Stimulated activated CD8-positive, alpha-beta memory T cell treated with anti-CD3 and anti-CD28 coated beads, Interleukin-7, amount 100 ng/mL, for 24 hours (primary cell): ENCODE data around the gene TMEM238.
"Not testable (repeated sequence)": the region's sequence is repeated elsewhere in the genome, so short reads cannot be mapped to it uniquely, and the experiment has no call there.

ENCODE experiments used
- DNase-seq: peaks from one replicate; pipeline ENCODE4 v3.0.0-alpha.2; 2020; ENCODE audit warnings: low read depth

TMEM238 gene

DNA sequence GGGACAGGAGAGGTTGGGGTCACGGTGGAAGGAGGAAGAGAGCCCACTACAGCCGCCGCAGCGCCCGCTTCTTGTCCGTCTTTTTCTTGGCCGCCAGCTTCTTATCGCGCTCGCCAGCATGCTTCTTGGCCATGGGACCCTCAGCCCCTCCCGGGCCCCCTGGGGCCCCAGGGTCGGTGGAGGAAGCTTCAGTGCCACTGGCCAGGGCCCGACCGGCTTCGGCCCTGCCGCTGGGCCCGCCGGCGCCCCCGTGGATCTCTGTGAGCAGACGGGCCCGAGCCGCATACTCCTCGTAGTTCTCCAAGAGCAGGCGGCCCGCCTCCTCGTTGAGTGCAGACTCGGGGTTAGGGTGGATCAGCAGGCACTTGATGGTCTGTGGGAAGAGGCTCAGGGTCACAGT is 17.3 kb upstream of the TMEM238 start:
- DNase-seq = not testable (repeated sequence)

DNA sequence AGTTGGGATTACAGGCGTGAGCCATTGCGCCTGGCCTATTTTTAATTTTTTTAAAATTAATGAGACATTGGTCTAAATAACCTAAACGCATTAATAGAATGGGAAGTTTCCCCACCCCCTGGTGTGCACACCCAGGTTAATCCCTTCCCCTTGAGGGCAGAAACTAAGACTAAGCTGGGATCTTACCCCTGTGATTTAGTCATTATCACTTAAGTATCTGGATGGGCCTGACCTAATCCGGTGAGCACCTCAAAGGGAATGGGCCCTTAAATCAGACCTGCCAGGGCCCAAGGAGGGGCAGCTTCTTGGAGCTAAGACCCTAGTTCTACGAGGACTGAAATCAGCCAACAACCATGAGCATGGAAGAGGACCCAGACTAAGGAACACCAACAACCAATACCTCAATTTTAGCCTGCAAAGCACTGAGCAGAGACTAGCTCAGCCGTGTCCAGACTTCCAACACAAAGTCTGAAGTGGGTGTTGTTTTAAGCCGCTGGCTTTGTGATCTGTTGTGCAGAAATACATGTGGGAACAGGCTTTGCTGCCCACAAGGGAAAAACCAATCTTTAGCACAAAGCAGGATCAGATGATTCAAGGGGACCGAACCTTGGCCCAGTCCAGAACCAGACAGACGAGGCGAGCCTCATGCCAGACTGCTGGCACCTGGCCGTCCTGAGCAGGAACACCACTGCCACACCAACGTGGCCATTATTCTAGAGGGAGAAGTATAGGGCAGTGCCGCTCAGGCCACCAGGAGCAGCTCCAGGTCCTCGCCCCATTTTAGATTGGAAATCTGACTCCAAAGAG is 16.4 kb upstream of the TMEM238 start:
- DNase-seq = no peak

DNA sequence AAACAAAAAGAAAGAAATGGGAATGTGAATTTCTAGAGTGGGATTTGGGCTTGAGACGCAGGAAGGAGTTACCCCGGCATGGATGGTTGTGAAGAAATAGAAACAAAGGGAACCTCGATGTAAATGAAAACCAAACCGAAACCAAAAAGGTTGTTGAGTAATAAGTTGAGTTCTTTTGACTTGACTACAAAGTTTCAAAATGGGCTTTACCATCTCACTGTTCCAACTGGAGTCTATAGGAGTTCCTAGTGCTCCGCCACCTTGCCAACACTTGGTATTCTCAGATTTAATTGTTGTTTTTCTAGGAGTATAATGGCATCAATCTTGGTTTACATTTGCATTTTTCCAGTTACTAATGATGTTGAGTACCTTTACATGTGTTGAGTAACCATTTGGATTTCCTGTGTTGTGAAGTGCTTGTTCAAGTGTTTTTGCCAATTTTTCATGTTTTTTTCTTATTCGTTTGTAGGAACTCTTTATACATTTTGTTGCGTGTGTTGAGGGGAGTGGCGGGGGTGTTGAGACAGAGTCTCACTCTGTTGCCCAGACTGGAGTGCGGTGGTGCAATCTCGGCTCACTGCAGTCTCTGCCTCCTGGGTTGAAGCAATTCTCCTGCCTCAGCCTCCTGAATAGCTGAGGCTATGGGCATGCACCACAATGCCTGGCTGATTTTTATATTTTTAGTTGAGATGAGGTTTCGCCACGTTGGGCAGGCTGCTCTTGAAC is 14.3 kb upstream of the TMEM238 start:
- no peak for DNase-seq

DNA sequence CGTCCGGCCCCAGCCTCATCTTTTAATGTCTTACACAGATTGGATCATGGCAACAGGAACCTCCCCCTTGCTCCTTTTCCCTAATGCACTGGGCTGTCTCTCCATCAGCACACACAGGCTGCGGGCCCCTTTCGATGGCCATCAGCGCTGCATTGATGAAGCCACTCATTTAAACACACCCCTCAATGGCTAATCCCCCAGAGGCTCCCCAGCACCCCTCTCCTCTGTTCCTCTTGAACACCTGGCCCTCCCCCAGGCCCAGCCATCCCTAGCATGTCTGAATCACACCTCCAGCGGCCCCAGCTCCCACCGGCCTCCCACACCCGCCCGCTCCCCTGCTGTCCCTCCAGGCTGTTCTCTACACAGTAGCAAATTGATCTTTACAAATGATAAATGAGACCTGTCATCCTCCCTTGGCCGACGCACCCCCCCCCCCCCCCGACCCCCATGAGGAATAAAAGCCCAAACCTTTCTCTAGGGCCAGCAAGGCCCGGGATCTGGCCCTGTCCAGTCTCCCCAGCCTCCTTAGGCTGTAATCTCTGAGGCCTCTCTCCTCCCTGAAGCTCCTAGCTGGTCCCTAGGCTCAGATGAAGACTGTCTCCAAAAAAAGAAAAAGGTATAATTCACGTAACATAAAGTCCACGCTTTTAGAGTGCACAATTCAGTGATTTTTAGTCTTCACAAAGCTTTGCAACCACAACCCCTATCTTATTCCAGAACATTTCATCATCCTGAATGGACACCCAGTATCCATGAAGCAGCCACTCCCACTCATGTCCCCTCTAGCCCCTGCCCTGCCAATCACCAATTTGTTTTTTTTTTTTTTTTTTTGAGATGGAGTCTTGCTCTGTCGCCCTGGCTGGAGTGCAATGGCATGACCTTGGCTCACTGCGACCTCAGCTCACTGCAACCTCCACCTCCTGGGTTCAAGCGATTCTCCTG is 9.0 kb upstream of the TMEM238 start:
- no peak for DNase-seq

DNA sequence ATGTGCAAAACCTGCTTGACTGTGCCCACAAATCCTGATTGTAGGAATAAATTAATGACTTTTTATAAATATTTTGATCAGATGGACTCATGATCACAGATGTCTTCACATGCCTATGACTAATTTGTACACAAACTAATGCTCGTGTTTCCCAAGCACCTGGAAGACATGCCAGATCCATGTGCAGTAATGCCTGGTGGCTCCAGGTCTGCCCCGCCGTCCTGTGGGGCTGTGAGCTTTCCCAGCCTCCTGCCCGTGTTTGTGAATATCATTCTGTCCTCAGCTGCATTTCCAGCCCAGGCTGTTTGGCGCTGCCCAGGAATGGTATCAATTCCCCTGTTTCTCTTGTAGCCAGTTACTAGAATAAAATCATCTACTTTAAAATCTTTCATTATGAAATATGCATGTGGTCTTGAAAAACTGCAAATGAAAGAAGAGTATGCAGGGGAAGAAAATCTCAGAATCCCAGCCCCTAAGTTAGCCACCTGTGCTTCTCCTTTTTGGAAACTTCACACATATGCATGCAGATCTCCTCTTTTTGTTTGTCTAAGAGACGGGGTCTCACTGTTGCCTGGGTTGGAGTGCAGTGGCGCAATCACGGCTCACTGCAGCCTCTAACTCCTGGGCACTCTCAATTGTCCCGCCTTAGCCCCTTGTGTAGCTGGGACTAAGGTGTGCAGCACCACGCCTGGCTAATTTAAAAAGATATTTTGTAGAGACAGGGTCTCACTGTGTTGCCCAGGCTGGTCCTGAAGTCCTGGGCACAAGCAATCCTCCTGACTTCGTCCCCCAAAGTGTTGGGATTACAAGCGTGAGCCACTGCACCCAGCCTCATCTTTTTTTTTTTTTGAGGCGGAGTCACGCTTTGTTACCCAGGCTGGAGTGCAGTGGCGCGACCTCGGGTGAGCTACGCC is 7.9 kb upstream of the TMEM238 start:
- no peak for DNase-seq

DNA sequence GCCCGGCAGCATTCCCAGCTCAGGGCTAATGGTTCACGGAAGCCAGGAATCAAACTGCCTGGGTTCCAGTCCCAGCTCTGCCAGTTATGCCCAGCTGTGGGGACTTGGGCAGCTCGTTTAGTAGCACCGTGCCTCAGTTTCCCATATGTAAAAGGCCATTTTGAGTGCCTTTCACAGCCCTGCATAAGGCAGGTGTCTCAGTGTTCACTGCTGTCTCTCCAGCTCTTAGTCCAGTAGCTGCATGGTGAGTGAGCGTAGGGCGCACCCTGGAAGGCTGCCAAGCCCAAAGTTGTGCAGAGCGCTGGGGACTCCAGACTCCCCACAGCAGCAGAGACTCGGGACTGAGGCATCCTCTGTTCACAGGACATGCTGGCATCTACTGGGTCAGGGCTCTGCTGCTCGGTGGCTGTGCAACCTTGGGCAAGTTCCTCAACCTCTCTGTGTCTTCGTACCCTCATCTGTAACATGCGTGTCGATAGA is 7.1 kb upstream of the TMEM238 start:
- no peak for DNase-seq

DNA sequence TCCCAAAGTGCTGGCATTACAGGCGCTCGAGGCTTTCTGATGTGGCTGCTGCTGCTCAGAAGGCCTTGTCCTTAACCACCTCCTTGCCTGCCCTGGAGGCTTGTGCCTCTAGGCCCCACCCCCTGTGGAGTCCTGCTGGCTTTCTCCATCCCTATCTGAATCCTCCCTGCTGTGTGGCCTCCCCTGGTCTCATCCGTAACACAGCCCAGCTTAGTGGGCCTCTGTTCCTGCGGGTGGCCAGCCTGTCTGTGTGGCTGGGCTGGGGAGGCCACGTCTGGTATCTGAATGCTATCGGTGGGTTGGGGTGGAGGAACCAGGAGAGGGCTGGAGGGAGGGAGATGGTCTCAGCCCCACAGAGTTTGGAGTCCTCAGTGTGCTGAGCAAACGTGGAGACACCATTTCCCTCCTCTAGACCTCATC is 6.4 kb upstream of the TMEM238 start:
- DNase-seq = no peak

DNA sequence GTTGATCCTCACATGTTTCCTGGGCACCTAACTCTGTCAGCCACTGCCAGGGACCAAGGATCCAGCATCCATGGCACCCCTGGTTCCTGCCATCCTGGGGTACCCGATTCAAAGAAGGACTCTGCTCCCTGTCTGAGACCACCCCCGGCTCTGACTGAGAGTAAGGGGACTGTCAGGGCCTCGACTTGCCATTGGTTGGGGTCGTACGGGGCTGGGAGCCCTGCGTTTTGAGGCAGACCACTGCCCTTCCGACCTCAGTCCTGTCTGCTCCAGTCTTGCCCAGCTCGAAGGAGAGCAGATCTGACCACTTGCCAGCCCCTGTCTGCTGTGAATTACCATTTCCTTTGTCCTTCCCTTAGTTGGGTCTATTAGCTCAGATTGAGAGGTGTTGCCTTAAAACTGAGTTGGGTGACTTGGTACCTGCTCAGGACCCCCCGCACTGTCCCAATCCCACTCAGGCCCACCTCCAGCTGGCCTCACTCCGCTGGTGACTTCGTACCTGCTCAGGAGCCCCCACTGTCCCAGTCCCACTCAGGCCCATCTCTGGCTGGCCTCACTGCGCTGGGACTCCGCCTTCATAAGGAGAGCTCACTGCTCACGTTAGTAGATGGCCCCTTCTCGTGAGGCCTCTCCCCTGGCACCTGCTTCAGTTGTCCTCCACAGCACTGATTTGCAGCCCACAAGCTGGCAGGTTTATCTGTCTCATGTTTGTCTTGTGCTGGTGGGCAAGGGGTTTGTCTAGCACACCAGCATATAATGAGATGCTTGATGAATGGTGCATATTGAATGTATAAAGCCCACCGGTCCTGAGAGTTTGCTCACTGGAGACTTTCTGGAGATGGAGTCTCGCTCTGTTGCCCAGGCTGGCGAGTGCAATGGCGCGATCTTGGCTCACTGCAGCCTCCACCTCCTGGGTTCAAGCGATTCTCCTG is 5.6 kb upstream of the TMEM238 start:
- no peak for DNase-seq

DNA sequence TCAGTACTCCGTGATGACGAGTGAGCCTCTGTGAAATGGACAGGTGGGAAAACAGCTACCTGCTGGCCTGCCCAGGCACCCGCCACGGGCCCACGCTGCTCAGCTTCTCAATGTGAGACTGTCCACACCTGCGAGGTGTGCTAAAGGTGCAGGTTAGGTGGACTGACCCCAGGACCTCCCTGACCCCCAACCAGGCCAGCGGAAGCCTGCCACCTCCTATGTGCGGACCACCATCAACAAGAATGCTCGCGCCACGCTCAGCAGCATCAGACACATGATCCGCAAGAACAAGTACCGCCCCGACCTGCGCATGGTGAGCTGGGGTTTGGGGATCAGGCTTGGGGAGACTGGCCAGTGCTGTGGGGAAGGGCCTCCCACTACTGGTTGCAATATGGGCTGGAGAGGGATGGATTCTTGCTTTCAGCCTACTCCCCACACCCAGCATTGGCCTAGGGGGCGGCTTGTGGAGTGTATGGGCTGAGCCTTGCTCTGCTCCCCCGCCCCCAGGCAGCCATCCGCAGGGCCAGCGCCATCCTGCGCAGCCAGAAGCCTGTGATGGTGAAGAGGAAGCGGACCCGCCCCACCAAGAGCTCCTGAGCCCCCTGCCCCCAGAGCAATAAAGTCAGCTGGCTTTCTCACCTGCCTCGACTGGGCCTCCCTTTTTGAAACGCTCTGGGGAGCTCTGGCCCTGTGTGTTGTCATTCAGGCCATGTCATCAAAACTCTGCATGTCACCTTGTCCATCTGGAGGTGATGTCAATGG is 3.8 kb upstream of the TMEM238 start:
- DNase-seq = no peak

DNA sequence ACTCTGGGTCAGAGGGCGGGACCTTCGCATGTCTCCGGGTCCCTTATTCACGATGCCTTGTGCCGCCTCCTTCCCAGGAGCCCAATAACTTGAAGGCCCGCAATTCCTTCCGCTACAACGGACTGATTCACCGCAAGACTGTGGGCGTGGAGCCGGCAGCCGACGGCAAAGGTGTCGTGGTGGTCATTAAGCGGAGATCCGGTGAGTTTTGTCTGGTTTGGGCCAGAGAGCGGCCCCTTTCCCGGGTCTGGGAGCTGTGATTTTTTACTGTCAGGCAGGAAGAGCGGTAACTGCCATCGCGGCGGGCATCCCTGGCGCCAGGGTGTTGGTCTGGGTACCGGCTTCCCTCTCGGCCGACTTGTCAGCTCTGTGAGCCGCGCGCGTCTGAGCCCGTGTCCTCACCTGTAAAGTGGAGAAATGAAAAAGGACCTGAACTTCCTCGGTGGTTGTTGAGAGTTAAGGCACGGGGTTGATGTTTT is 2.4 kb upstream of the TMEM238 start:
- DNase-seq = no peak

DNA sequence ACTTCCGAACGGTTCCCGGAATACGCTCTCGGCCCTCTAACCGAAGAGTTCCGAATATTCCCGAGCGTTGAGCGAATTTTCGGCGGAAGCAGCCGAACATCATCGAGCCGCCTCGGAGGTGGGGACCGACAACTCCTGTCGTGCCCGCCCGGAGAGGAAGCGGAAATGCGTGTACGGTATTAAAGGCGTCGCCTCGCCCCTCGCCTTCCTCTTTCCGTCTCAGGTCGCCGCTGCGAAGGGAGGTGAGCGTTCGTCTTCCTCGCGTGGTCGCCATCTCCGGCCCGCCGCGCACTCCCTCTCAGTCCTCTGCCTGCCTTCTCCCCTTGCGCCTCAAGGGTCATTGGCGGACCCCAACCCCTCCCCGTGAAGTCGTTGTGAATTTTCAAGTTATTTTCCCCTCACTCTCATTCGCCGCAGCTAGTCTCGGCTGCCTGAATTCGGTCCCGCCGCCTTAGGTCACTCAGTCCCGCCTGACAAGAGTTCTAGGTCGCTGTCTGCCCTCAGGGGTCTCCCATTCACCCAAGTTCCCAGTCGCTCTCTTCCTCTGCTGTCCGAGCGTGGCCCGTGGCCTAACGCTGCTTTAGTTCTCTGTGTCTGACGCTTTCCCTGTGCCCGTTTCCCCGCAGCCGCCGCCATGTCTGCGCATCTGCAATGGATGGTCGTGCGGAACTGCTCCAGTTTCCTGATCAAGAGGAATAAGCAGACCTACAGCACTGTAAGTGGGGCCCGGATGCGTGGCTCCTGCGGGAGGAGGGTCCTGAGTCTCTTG is 1.8 kb upstream of the TMEM238 start, which contains the start of gene RPL28:
RPL28 (plus strand) TSS at position 209 of the 769 bp plus-strand sequence; CDS start at position 635, 426 bp downstream.
- DNase-seq = peak; percentile 96

DNA sequence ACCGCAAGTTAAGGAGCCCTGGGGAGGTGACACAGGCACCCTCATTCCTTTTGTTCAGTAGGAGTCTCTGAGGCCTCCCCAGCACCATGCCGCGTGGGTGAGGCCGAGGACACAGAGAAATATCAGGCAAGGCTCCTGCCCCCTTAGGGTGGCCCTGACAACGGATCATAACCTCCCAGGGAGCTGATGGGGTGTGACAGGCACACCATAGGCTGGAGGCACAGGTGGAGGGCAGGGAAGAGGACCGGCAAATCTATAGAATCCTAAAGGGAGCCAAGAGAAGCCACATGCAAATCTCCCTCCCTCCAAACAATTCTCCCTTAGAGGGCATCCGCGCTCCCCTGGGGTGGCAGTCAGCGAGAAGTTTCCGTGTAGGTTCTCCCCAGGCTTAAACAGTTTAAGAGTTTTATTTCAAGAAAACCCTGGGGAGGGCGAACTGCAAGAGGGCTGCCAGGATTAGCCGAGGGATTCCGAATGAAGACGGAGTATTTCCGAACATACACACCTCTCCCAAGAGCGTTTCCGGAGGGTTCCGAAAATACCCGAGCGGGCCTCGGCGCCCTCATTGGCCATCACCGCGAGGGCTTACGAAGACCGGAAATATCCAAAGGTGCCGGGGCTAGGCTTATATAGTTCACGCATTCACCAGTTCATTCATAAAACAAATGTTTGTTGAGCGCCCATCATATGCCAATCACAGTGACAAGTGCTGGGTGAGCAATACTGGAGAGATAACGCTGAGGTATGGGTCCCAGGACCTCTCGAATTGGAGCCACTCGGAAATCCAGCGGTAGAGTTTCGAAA is 1.0 kb upstream of the TMEM238 start:
- DNase-seq = peak; percentile 93

DNA sequence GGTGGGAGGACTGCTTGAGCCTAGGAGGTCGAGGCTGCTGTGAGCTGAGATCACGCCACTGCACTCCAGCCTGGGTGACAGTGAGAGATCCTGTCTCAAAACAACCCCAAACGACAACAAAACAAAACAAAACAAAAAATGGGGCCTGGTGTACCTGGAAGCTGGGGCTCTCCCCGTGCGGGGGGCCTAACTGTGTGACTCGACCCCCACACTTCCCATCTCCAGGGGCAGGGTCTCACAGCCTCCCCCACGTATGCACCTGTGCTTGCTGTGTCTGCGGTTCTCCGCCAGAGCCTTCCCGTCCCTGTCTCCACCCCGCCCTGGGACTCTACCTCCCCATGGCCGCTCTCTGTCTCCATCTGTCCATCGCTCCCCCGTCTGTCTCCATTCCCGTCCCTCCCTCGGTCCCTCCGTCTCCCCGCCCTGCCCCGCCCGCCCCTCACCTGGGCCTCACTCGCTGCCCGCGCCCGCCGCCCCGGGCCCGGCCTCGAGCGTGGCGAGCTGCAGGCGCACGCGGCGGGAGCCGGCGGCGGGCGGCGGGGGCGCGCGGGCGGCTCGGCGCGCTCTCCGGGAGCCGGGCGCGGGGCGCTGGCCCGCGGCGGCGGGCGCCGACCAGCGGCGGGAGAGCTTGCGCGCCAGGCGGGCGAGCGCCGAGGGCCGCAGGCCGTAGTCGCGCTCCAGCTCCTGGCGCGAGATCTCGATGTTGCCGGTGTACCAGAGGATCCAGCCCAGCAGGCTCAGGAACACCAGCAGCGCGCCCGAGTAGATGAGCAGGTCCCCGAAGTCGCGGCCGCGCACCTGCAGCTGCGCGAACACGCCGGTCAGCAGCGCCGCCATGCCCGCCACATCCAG is 587 bp downstream of the TMEM238 start:
- no peak for DNase-seq

DNA sequence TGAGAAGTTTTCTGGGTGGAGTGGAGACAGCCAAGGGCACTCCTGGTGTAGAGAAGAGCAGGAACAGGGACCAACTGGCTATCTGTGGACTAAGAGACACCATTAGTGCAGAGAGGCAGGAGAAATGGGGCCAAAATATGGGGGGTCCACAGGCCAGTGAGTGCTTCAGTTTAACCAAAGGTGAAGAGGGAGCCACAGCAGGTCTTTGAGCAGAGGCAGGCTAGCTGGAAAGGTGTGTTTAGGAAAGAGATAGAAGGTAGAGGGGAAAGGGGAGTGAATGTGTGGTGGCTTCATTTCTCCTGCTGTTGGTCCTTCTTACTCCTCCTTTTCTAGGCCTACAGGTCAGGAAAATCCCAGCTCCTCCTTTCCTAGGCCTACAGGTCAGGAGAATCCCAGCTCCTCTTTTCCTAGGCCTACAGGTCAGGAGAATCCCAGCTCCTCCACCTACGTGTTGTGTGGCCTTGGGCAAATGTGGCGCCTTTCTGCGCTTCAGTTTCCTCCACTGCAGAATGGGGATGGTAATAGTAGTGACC is 1.5 kb downstream of the TMEM238 start:
- DNase-seq = no peak

DNA sequence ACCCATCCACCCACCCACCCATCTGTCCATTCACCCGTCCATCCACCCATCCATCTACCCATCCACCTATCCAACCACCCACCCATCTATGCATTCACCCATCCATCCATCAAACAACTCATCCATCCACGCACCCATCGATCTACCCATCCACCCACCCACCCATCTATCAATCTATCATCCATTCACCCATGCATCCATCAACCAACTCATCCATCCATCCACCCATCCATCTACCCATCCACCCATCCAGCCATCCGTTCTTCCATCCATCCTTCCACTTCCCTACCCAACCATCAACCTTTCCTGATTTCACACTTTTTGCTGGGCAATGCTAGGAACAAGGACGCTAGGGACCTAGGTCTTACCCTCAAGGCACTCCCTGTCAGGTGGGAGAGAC is 2.1 kb downstream of the TMEM238 start:
- DNase-seq = no peak

DNA sequence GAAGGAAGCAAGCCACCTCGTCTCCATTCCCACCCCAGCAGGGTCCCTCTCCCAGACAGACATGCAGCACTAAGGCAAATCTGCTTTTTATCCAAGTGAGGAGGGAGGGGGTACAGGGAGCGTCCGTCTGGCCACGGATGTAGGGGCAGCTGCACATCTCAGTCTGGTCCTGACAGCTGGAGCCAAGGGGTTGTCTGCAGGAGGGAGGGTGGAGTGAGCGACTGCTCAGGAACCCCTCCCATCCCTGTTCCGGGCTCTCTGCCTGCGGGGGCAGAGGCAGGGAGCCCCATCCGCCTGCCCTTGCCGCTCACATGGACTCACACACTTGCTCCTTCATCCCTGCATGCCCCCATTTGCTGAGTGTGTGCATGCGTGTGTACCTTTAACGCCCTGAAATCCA is 4.9 kb downstream of the TMEM238 start:
- DNase-seq = no peak
